Karpas-422 (cell line): ENCODE data around the gene TAS1R3. TPM values are rescaled to one million over a fixed set of nuclear protein-coding genes. Genes with fewer than 3 reads are reported as not detected.
"Not testable (repeated sequence)": the region's sequence is repeated elsewhere in the genome, so short reads cannot be mapped to it uniquely, and the experiment has no call there.

Experiments used
- DNase-seq: peaks from one replicate; pipeline ENCODE4 v3.0.0-alpha.2; 2015
- H2AFZ ChIP-seq: fragments of 200-600 bp; sonication (generic); 2 replicates; pipeline ENCODE4 v1.6.1; 2014; ENCODE audit warnings: antibody characterized with exemption, low read length, mixed read lengths
- H3K27ac ChIP-seq: fragments of 200-600 bp; sonication (generic); 2 replicates; pipeline ENCODE4 v1.5.1; 2014; ENCODE audit warnings: mild to moderate bottlenecking, low read length, moderate library complexity
- H3K27me3 ChIP-seq: fragments of 200-600 bp; sonication (generic); 2 replicates; pipeline ENCODE4 v1.6.1; 2014; ENCODE audit warnings: low read length, mixed read lengths
- H3K36me3 ChIP-seq: fragments of 200-600 bp; sonication (generic); 2 replicates; pipeline ENCODE4 v1.6.1; 2014; ENCODE audit warnings: low read length, mixed read lengths; ENCODE audit not compliant: insufficient read depth
- H3K4me1 ChIP-seq: fragments of 200-600 bp; sonication (generic); 2 replicates; pipeline ENCODE4 v1.6.1; 2014; ENCODE audit warnings: mild to moderate bottlenecking, low read length, mixed read lengths
- H3K4me2 ChIP-seq: fragments of 200-600 bp; sonication (generic); 2 replicates; pipeline ENCODE4 v1.6.1; 2014; ENCODE audit warnings: low read length, low read depth, mild to moderate bottlenecking; ENCODE audit not compliant: poor library complexity, severe bottlenecking
- H3K4me3 ChIP-seq: fragments of 200-600 bp; sonication (generic); 2 replicates; pipeline ENCODE4 v1.5.1; 2014; ENCODE audit warnings: mild to moderate bottlenecking, antibody characterized with exemption, low read length, mixed read lengths
- H3K79me2 ChIP-seq: fragments of 200-600 bp; sonication (generic); 2 replicates; pipeline ENCODE4 v1.6.1; 2014; ENCODE audit warnings: mild to moderate bottlenecking, low read length, mixed read lengths
- H3K9ac ChIP-seq: fragments of 200-600 bp; sonication (generic); 2 replicates; pipeline ENCODE4 v1.6.0; 2014; ENCODE audit warnings: low read length
- H3K9me2 ChIP-seq: fragments of 200-600 bp; sonication (generic), shearing (Covaris generic); replicated peaks from 2 replicates; pipeline ENCODE4 v1.6.0; 2014; ENCODE audit warnings: mild to moderate bottlenecking, low read length, moderate library complexity; ENCODE audit not compliant: insufficient read depth
- H3K9me3 ChIP-seq: fragments of 300-700, 200-600 bp; sonication (generic); 2 replicates; pipeline ENCODE4 v1.6.1; 2014; ENCODE audit warnings: low read length, mixed read lengths
- H4K20me1 ChIP-seq: fragments of 200-600 bp; sonication (generic); 2 replicates; pipeline ENCODE4 v1.6.1; 2014; ENCODE audit warnings: mild to moderate bottlenecking, antibody characterized with exemption, low read length, low read depth; ENCODE audit not compliant: insufficient read depth
- total RNA-seq: library from RNA; depleted of rRNA; stranded (reverse); fragments of >200 nt; shearing (Covaris generic); gene quantifications from 2 replicates; pipeline ENCODE4 v1.2.3, GENCODE V29; 2014; ENCODE audit warnings: low replicate concordance

Gene TAS1R3
- total RNA-seq, 1 experiment from 2014 or later: 49.2 TPM

- H3K4me2 ChIP-seq: no peak overlapping the region
- no peaks in the 10 kb centered on the region for H3K36me3 ChIP-seq
- H2AFZ ChIP-seq: no peak overlapping the region
- H3K4me1 ChIP-seq: peaks cover 5% of the 10 kb centered on the region
- no peaks in the 10 kb centered on the region for H3K9me2 ChIP-seq
- no peak overlapping the region for H3K27ac ChIP-seq
- no peak for DNase-seq
- no peak overlapping the region for H3K9ac ChIP-seq
- H3K27me3 ChIP-seq: no peaks in the 10 kb centered on the region
- peaks cover 4% of the 10 kb centered on the region; the same call in 1 of the 2 replicates for H3K79me2 ChIP-seq
- H3K4me3 ChIP-seq: no peak overlapping the region
- peaks cover 18% of the 10 kb centered on the region for H3K9me3 ChIP-seq
- H4K20me1 ChIP-seq: no peaks in the 10 kb centered on the region
These were observed 35.6 kb downstream of the TAS1R3 start for GRCh38 chr1:1366699-1367066.

- peaks cover 9% of the 10 kb centered on the region for H3K4me1 ChIP-seq
- H3K36me3 ChIP-seq: no peaks in the 10 kb centered on the region
- no peaks in the 10 kb centered on the region for H4K20me1 ChIP-seq
- no peak overlapping the region for H3K9ac ChIP-seq
- no peaks in the 10 kb centered on the region for H3K9me2 ChIP-seq
- peaks cover 5% of the 10 kb centered on the region; the same call in 1 of the 2 replicates for H3K79me2 ChIP-seq
- no peak overlapping the region for H3K4me2 ChIP-seq
- no peak overlapping the region for H2AFZ ChIP-seq
- peaks cover 18% of the 10 kb centered on the region for H3K9me3 ChIP-seq
- H3K4me3 ChIP-seq: no peak overlapping the region
- no peaks in the 10 kb centered on the region for H3K27me3 ChIP-seq
- DNase-seq: no peak
- no peak overlapping the region for H3K27ac ChIP-seq
These were observed 36.2 kb downstream of the TAS1R3 start for GRCh38 chr1:1367315-1367714.

- not testable (repeated sequence) for H3K4me3 ChIP-seq, H3K36me3 ChIP-seq, DNase-seq, H3K4me2 ChIP-seq, H3K27ac ChIP-seq, H3K9me2 ChIP-seq, H4K20me1 ChIP-seq, H3K27me3 ChIP-seq, H3K9ac ChIP-seq, H2AFZ ChIP-seq
- Histone ChIP-seq H3K79me2 (peaks cover 26% of the 10 kb centered on the region), H3K9me3 (peaks cover 18% of the 10 kb centered on the region), H3K4me1 (peaks cover 27% of the 10 kb centered on the region)
These were observed 39.0 kb downstream of the TAS1R3 start for GRCh38 chr1:1370094-1370493.

- H3K36me3 ChIP-seq: 0 out of 2 replicates have a peak, but pooled peaks cover 4% of the 10 kb centered on the region
These were observed 39.8 kb downstream of the TAS1R3 start for GRCh38 chr1:1370771-1371300.

GRCh38 chr1:1371364-1371745 is 40.3 kb downstream of the TAS1R3 start:
- Histone ChIP-seq H3K4me1 (peaks cover 33% of the 10 kb centered on the region), H3K9ac (no peak overlapping the region), H3K9me2 (no peaks in the 10 kb centered on the region), H2AFZ (no peak overlapping the region), H3K27me3 (no peaks in the 10 kb centered on the region), H3K79me2 (peaks cover 29% of the 10 kb centered on the region), H3K4me2 (no peak overlapping the region), H3K27ac (no peak overlapping the region), H3K4me3 (no peak overlapping the region; the same call in 1 of the 2 replicates), H3K36me3 (0 out of 2 replicates have a peak, but pooled peaks cover 6% of the 10 kb centered on the region), H4K20me1 (0 out of 2 replicates have a peak, but pooled peaks cover 6% of the 10 kb centered on the region), H3K9me3 (peaks cover 11% of the 10 kb centered on the region)
- no peak for DNase-seq

More at GRCh38 chr1:1370771-1371300, 39.8 kb downstream of the TAS1R3 start:
- Histone ChIP-seq H3K27ac (no peak overlapping the region), H3K4me3 (no peak overlapping the region), H3K9ac (no peak overlapping the region), H3K9me3 (peaks cover 16% of the 10 kb centered on the region), H3K4me1 (peaks cover 27% of the 10 kb centered on the region), H3K4me2 (no peak overlapping the region), H3K27me3 (no peaks in the 10 kb centered on the region), H2AFZ (no peak overlapping the region), H3K9me2 (no peaks in the 10 kb centered on the region), H3K79me2 (peaks cover 26% of the 10 kb centered on the region), H4K20me1 (0 out of 2 replicates have a peak, but pooled peaks cover 6% of the 10 kb centered on the region)
- DNase-seq: no peak

- Histone ChIP-seq H3K4me1 (peaks cover 35% of the 10 kb centered on the region), H3K79me2 (peaks cover 29% of the 10 kb centered on the region), H3K9me2 (no peaks in the 10 kb centered on the region), H3K4me2 (peak overlapping the region; percentile 37), H3K27ac (no peak overlapping the region), H4K20me1 (0 out of 2 replicates have a peak, but pooled peaks cover 6% of the 10 kb centered on the region), H2AFZ (no peak overlapping the region), H3K9me3 (peaks cover 4% of the 10 kb centered on the region), H3K9ac (peak overlapping the region; percentile 48), H3K27me3 (no peaks in the 10 kb centered on the region), H3K4me3 (no peak overlapping the region; the same call in 1 of the 2 replicates), H3K36me3 (0 out of 2 replicates have a peak, but pooled peaks cover 6% of the 10 kb centered on the region)
- peak; percentile 90 for DNase-seq
These were observed 40.9 kb downstream of the TAS1R3 start for GRCh38 chr1:1371746-1372711.

- no peaks in the 10 kb centered on the region for H3K9me2 ChIP-seq
- no peaks in the 10 kb centered on the region for H3K9me3 ChIP-seq
- no peak overlapping the region for H3K27ac ChIP-seq
- no peaks in the 10 kb centered on the region for H3K27me3 ChIP-seq
- H3K4me2 ChIP-seq: peak overlapping the region; percentile 87
- peaks cover 29% of the 10 kb centered on the region for H3K79me2 ChIP-seq
- H4K20me1 ChIP-seq: 0 out of 2 replicates have a peak, but pooled peaks cover 6% of the 10 kb centered on the region
- H2AFZ ChIP-seq: no peak overlapping the region
- H3K9ac ChIP-seq: peak overlapping the region; percentile 92
- peak overlapping the region; percentile 95; the same call in 1 of the 2 replicates for H3K4me3 ChIP-seq
- H3K36me3 ChIP-seq: 0 out of 2 replicates have a peak, but pooled peaks cover 6% of the 10 kb centered on the region
- peaks cover 35% of the 10 kb centered on the region for H3K4me1 ChIP-seq
- no peak for DNase-seq
These were observed 42.2 kb downstream of the TAS1R3 start for GRCh38 chr1:1373051-1373814.
